Subcutaneous abdominal adipose tissue (tissue), 5 donors: ENCODE data around the gene RCAN1.
A peak's percentile ranks its signal among the peaks of the same experiment; 100 is the strongest.

Experiments
- H3K27ac ChIP-seq: one replicate; pipeline ENCODE4 v1.7.0; 2013; ENCODE audit warnings: low read depth, mild to moderate bottlenecking, inconsistent platforms, low read length, moderate library complexity
- H3K27me3 ChIP-seq, 5 donors: one replicate each; pipeline ENCODE4 v1.7.0; 2013; ENCODE audit warnings: low read length in 5 of 5, inconsistent platforms in 1 of 5; ENCODE audit not compliant: control insufficient read depth in 5 of 5, insufficient read depth in 4 of 5
- H3K36me3 ChIP-seq, 5 donors: one replicate each; pipeline ENCODE4 v1.7.0; 2013; ENCODE audit warnings: low read length in 5 of 5; ENCODE audit not compliant: control insufficient read depth in 5 of 5, insufficient read depth in 5 of 5
- H3K4me1 ChIP-seq, 5 donors: one replicate each; pipeline ENCODE4 v1.7.0; 2013; ENCODE audit warnings: low read length in 5 of 5, mild to moderate bottlenecking in 3 of 5, moderate library complexity in 1 of 5; ENCODE audit not compliant: control insufficient read depth in 5 of 5, insufficient read depth in 5 of 5
- H3K4me3 ChIP-seq, 5 donors: one replicate each; pipeline ENCODE4 v1.7.0; 2013; ENCODE audit warnings: low read length in 5 of 5, low read depth in 1 of 5
- H3K9ac ChIP-seq, 5 donors: one replicate each; pipeline ENCODE4 v1.7.0; 2013; ENCODE audit warnings: low read length in 5 of 5, mild to moderate bottlenecking in 4 of 5, moderate library complexity in 3 of 5
- H3K9me3 ChIP-seq, 5 donors: one replicate each; pipeline ENCODE4 v1.7.0; 2013; ENCODE audit warnings: low read length in 5 of 5; ENCODE audit not compliant: control insufficient read depth in 5 of 5
- donor health status: healthy.
- donor health status: healthy.
- donor health status: healthy.
- donor health status: healthy.
- donor health status: healthy.

Gene RCAN1

GRCh38 chr21:34614628-34615486, at the start of gene RCAN1:
Gene RCAN1 (minus strand): TSS chr21:34615113. CDS start chr21:34615011, 102 bp downstream.
- H3K4me3 ChIP-seq: peak within 1 kb of the TSS; percentile 77 to 87 (median 81)
- H3K27me3 ChIP-seq: no peaks in the 10 kb centered on the region
- peak within 1 kb of the TSS in 4 of 5 donors; percentile 53 to 90 (median 82) for H3K9ac ChIP-seq
- H3K4me1 ChIP-seq: peaks cover 2 to 30% (median 21%) of the 10 kb centered on the region in 5 donors
- peak within 1 kb of the TSS; percentile 70 for H3K27ac ChIP-seq
- no peaks in the 10 kb centered on the region for H3K36me3 ChIP-seq
- no peaks in the 10 kb centered on the region for H3K9me3 ChIP-seq

GRCh38 chr21:34661848-34662247, 46.9 kb upstream of the RCAN1 start:
- Histone ChIP-seq H3K4me1 (no peaks in the 10 kb centered on the region), H3K27ac (no peak overlapping the region), H3K4me3 (no peak overlapping the region), H3K9me3 (peaks cover 12 to 22% (median 20%) of the 10 kb centered on the region in 5 donors), H3K9ac (no peak overlapping the region), H3K27me3 (peaks cover 0 to 10% (median 5%) of the 10 kb centered on the region in 5 donors), H3K36me3 (no peaks in the 10 kb centered on the region)

GRCh38 chr21:34653522-34653921, 38.6 kb upstream of the RCAN1 start:
- Histone ChIP-seq H3K9ac (no peak overlapping the region), H3K9me3 (peaks cover 2 to 13% (median 6%) of the 10 kb centered on the region in 5 donors), H3K36me3 (no peaks in the 10 kb centered on the region), H3K4me1 (peaks cover 0 to 5% (median 0%) of the 10 kb centered on the region in 5 donors), H3K27ac (no peak overlapping the region), H3K27me3 (peaks cover 0 to 14% (median 0%) of the 10 kb centered on the region in 5 donors), H3K4me3 (no peak overlapping the region)

GRCh38 chr21:34651642-34652041, 36.7 kb upstream of the RCAN1 start:
- no peak overlapping the region for H3K27ac ChIP-seq
- H3K27me3 ChIP-seq: peaks cover 0 to 11% (median 3%) of the 10 kb centered on the region in 5 donors
- H3K9me3 ChIP-seq: peaks cover 2 to 13% (median 6%) of the 10 kb centered on the region in 5 donors
- H3K4me3 ChIP-seq: no peak overlapping the region
- no peaks in the 10 kb centered on the region for H3K36me3 ChIP-seq
- no peak overlapping the region for H3K9ac ChIP-seq
- peaks cover 0 to 5% (median 0%) of the 10 kb centered on the region in 5 donors for H3K4me1 ChIP-seq

- Histone ChIP-seq H3K4me1 (peaks cover 0 to 5% (median 0%) of the 10 kb centered on the region in 5 donors), H3K9me3 (peaks cover 2 to 13% (median 6%) of the 10 kb centered on the region in 5 donors), H3K27me3 (peaks cover 0 to 11% (median 3%) of the 10 kb centered on the region in 5 donors), H3K4me3 (no peak overlapping the region), H3K36me3 (no peaks in the 10 kb centered on the region), H3K9ac (no peak overlapping the region), H3K27ac (no peak overlapping the region)
These were observed 36.0 kb upstream of the RCAN1 start for GRCh38 chr21:34650861-34651431.

GRCh38 chr21:34649400-34649799, 34.5 kb upstream of the RCAN1 start:
- no peak overlapping the region for H3K9ac ChIP-seq
- no peak overlapping the region for H3K27ac ChIP-seq
- H3K27me3 ChIP-seq: peaks cover 0 to 11% (median 3%) of the 10 kb centered on the region in 5 donors
- H3K9me3 ChIP-seq: peaks cover 2 to 13% (median 6%) of the 10 kb centered on the region in 5 donors
- H3K36me3 ChIP-seq: no peaks in the 10 kb centered on the region
- no peaks in the 10 kb centered on the region for H3K4me1 ChIP-seq
- no peak overlapping the region for H3K4me3 ChIP-seq

GRCh38 chr21:34648739-34649297, 33.9 kb upstream of the RCAN1 start:
- Histone ChIP-seq H3K4me1 (no peaks in the 10 kb centered on the region), H3K27me3 (peaks cover 0 to 11% (median 3%) of the 10 kb centered on the region in 5 donors), H3K4me3 (no peak overlapping the region), H3K9ac (no peak overlapping the region), H3K9me3 (peaks cover 2 to 13% (median 6%) of the 10 kb centered on the region in 5 donors), H3K36me3 (no peaks in the 10 kb centered on the region), H3K27ac (no peak overlapping the region)

GRCh38 chr21:34647555-34647954, 32.6 kb upstream of the RCAN1 start:
- no peak overlapping the region for H3K4me3 ChIP-seq
- no peak overlapping the region for H3K9ac ChIP-seq
- H3K27me3 ChIP-seq: peaks cover 0 to 10% (median 3%) of the 10 kb centered on the region in 5 donors
- H3K27ac ChIP-seq: no peak overlapping the region
- H3K4me1 ChIP-seq: no peaks in the 10 kb centered on the region
- peaks cover 1 to 10% (median 6%) of the 10 kb centered on the region in 5 donors for H3K9me3 ChIP-seq
- no peaks in the 10 kb centered on the region for H3K36me3 ChIP-seq

GRCh38 chr21:34644825-34645224, 29.9 kb upstream of the RCAN1 start:
- no peak overlapping the region for H3K27ac ChIP-seq
- no peaks in the 10 kb centered on the region for H3K9me3 ChIP-seq
- H3K36me3 ChIP-seq: no peaks in the 10 kb centered on the region

More at GRCh38 chr21:34644825-34645224, 29.9 kb upstream of the RCAN1 start:
- Histone ChIP-seq H3K4me1 (peaks cover 0 to 6% (median 3%) of the 10 kb centered on the region in 5 donors), H3K27me3 (peaks cover 0 to 9% (median 2%) of the 10 kb centered on the region in 5 donors), H3K4me3 (no peak overlapping the region), H3K9ac (no peak overlapping the region)
